GM19043 (cell line): ENCODE data around the gene MMS22L.

ENCODE experiments used
- ATAC-seq: cut with Tn5 transposase; IDR thresholded peaks from one replicate; pipeline ENCODE4 v1.9.1; 2021; ENCODE audit warnings: low read depth; ENCODE audit not compliant: unreplicated experiment

Gene MMS22L

GRCh38 chr6:97151601-97152000 is 131.4 kb downstream of the MMS22L start:
- ATAC-seq: no peak

DNA sequence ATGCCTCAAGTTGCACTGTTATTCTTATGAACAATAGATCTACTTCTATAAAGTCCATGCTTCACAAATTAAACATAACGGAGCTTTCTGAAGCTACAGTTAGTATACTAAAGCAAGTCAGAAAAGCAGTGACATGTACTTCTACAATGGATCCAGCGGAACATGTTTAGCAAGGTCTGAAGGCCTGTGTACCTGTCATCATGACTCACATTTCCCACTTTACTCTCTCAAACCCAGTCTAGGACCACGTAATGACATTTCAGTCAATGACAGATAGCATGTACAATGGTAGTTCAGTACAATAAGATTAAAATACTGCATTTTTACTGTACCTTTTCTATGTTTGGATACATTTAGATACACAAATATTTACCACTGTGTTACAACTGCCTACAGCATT is 132.1 kb downstream of the MMS22L start:
- no peak for ATAC-seq

GRCh38 chr6:97147421-97147820 is 135.6 kb downstream of the MMS22L start:
- no peak for ATAC-seq

- ATAC-seq: no peak
Measured at GRCh38 chr6:97145691-97146090, 137.3 kb downstream of the MMS22L start.

DNA sequence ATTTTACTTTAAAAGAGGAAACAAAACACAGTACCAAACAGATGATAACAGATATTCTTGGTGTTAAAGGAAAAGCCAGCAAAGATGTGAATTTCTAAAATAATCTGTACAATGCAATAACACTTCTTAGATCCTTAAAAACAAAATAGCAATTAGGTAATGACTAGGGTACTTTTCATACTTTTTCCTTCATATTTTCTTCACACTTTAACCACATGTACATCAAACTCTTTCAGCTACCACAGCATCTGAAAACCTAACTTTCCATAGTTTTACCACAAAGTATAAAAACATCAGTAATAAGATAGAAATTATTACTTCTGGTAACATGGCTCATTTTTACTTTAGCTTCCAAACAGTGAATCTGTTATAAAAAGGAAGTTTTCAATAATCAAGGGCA is 141.3 kb downstream of the MMS22L start:
- no peak for ATAC-seq

DNA sequence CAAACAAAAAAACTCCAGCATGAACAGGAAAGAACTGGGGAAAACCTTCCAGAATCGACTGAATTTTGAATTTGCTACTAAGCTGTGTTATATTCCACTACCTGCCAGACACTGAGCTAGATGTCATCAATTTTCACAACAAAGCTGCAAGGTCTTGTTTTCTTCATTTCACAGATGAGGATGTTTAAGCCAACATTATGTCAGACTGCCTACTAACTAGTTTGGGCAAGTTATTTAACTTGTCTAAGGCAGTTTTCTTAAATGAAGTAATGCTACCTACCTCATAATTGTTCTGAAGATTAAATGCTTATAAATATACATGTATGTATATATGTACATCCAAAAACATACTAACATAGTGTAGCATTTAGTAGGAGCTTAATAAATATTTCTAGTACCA is 144.4 kb downstream of the MMS22L start:
- ATAC-seq: no peak

GRCh38 chr6:97136626-97137358 is 146.2 kb downstream of the MMS22L start:
- ATAC-seq: no peak

GRCh38 chr6:97133067-97133466 is 149.9 kb downstream of the MMS22L start:
- ATAC-seq: no peak

DNA sequence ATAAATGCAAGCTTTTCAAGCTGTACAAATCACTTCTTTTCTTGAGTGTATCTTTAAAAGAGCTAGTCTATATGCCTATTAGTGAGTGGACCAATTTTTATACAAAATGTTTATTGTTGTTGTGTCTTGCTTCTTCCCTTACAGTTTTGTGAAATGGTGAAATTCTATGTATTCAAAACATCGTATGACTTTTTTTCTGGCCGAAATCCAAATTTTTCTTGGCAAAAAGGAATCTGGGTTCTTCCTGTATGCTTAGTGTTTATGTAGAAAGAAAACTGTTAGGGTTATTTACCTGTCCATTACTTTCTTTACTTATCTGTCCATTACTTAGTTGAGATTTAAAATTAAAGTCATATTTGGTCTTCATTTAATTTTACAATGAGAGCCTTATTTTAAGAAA is 153.9 kb downstream of the MMS22L start:
- no peak for ATAC-seq

DNA sequence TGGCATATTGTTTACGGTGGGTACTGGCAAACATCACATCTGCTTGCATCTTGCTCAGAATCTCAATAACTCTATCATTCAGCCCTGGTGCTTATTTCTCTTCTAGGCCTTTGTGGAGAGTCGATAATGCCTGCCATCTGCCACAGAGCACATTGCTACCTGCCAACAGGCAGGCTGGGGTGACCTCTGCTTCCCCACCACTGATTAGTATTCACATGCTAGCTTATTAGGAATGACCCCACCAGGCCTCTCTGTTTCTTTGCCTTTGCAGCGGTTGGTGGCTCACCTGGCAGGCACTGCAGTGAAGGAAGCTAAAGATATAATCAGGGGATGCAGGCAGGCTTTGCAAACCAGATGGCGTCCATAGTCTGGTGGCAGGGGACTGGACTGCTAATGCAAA is 154.5 kb downstream of the MMS22L start:
- no peak for ATAC-seq

DNA sequence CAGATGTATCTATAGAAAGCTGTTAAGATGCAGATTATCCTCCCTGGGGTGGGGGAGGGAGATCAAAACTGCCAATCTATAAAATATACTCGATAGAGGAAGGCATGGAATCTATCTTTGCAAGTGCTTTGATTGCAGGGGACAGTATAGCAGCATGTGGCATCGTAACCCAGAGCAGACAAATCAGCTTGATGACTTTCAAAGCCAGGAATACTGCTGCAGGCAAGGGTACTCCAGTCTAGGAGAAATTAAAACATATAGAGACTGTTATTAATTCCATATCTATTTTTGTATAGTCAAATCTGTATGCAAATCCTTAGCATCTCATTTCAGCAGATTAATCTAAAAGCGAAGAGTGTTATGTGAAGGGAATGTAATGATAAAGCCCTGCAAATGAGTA is 159.4 kb downstream of the MMS22L start:
- no peak for ATAC-seq

- no peak for ATAC-seq
Measured at GRCh38 chr6:97123112-97123511, 159.9 kb downstream of the MMS22L start.

DNA sequence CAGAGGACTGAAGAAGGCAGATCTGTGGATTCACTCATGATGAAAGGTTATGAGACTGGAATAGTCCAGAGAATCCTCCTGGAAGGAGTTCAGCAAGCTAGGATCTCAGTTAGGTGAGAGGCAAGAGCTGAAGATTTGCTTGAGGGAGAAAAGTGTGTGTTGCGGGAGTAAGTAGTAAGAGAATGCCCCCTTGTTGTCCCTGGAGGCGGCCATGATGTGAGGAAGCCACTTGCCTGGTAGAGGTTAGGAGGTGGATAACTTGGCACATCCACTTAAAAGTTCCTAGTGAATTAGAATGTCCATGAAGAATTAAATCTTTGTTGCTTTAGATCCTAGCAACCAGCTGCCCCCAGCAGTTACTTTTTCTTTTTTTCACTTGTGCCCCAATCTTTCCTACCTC is 162.5 kb downstream of the MMS22L start:
- ATAC-seq: no peak

DNA sequence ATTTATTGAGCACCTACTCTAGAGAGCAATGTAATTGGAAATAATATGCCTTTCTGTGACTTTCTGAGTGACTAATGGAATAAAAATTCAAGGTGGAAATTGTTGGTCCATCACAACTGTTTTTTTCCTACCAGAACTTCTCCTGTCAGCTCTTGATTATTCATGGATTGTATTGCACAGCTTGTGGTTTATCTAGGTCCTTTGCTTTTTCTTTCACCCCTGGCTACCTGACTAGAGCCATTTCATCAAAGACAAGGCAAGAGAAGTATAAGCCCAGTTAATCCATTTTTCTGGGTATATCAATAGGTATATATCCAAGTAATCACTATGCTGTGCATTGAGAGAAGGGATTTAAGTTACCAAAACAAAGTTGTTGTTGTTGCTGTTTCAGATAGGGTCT is 168.4 kb downstream of the MMS22L start:
- ATAC-seq: no peak

DNA sequence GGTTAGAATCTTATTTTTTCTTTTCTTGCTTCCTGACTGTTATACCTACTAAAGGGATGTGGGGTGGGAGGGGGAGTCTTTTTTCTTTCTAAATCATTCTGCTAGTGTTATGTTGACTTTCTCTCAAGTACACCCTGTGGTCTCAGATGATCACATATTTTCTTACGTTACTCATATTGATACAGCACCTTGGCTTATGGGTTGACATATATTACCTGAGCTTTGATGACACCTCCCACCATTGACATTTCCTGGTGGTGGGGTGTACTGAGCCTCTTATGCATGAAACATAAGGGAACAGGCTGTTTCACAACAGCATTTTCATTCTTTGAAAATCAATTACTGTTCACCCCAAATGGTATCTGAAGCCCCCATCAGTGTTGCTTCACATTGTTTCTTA is 169.8 kb downstream of the MMS22L start:
- ATAC-seq: no peak

GRCh38 chr6:97111243-97111642 is 171.8 kb downstream of the MMS22L start:
- no peak for ATAC-seq

GRCh38 chr6:97110626-97111025 is 172.4 kb downstream of the MMS22L start:
- no peak for ATAC-seq

GRCh38 chr6:97110149-97110548 is 172.9 kb downstream of the MMS22L start:
- ATAC-seq: no peak

- no peak for ATAC-seq
Measured at GRCh38 chr6:97109444-97109843, 173.6 kb downstream of the MMS22L start.

DNA sequence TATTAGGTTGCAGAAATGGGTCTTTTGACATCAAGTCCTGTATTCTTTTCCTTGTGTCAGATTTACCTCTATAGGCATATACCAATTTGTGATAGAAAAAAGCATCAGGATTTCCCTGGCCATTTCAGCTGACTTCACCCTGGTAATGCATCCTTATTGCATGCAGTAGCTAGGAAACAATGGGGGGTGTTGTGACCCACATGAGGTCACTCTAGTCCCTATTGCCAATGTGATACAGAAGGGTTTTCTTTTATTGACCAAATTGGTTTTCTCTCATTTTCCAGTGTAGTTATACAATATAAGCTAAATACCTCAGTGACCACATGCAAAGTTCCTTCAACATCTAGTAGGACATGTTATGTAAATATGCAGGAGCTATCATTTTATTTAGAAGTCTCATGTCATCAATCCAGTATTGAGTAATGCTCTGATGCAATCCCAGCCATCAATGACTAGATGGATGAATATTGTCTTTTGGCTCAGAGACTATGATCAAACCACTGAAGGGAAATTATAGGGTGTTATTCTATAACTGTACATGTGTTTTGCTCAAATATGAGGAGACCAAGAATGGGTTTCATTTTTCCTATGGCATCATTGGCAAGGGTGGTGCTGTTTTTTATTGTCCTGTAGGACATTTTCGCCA is 180.7 kb downstream of the MMS22L start:
- ATAC-seq: no peak

- ATAC-seq: no peak
Measured at GRCh38 chr6:97100696-97101095, 182.3 kb downstream of the MMS22L start.
